Progenitor cell of endocrine pancreas (in vitro differentiated cells): Measurements from ENCODE around the gene IRS1. TPM values are rescaled to one million over a fixed set of nuclear protein-coding genes. Genes with fewer than 3 reads are reported as not detected.

Source experiments
- DNase-seq: peaks from one replicate; pipeline ENCODE4 v3.0.0; 2021; ENCODE audit warnings: low spot score; ENCODE audit not compliant: unreplicated experiment
- H3K27ac Mint-ChIP-seq: 2 replicates; pipeline ENCODE4 v1.8.0; 2021; ENCODE audit warnings: mild to moderate bottlenecking, moderate library complexity, mixed read lengths
- H3K27me3 Mint-ChIP-seq: 2 replicates; pipeline ENCODE4 v1.8.0; 2021; ENCODE audit warnings: mixed read lengths
- H3K36me3 Mint-ChIP-seq: 2 replicates; pipeline ENCODE4 v1.8.0; 2022; ENCODE audit warnings: mixed read lengths; ENCODE audit not compliant: insufficient read depth
- H3K4me1 Mint-ChIP-seq: 2 replicates; pipeline ENCODE4 v1.8.0; 2021; ENCODE audit warnings: low read depth, mixed read lengths
- H3K4me3 Mint-ChIP-seq: 2 replicates; pipeline ENCODE4 v1.8.0; 2021; ENCODE audit warnings: low read depth, mild to moderate bottlenecking, moderate library complexity, mixed read lengths
- H3K9me3 Mint-ChIP-seq: 2 replicates; pipeline ENCODE4 v1.8.0; 2021; ENCODE audit warnings: low read depth, mixed read lengths
- CTCF ChIP-seq: fragments of 200-600 bp; sonication (generic); IDR thresholded peaks from one replicate; pipeline ENCODE4 v1.5.0; 2021; ENCODE audit warnings: antibody characterized with exemption, mild to moderate bottlenecking; ENCODE audit not compliant: unreplicated experiment
- total RNA-seq: library from RNA; stranded (reverse); gene quantifications from 2 replicates; pipeline ENCODE4 v1.2.1, GENCODE V29; 2021

Gene IRS1
- total RNA-seq, 1 donor from 2014 or later = 17.1 TPM

GRCh38 chr2:226790011-226790410 lies 9.6 kb downstream of the IRS1 start:
- TF ChIP-seq CTCF = no peak
- Mint-ChIP-seq H3K9me3 (no peaks in the 10 kb centered on the region), H3K4me1 (peaks cover 26% of the 10 kb centered on the region), H3K36me3 (peaks cover 14% of the 10 kb centered on the region), H3K27ac (no peak overlapping the region), H3K27me3 (no peaks in the 10 kb centered on the region), H3K4me3 (peak overlapping the region; percentile 42)
- no peak for DNase-seq

GRCh38 chr2:226788881-226789490 lies 10.6 kb downstream of the IRS1 start:
- TF ChIP-seq CTCF = no peak
- Mint-ChIP-seq H3K27me3 (no peaks in the 10 kb centered on the region), H3K4me3 (no peak overlapping the region), H3K27ac (no peak overlapping the region), H3K4me1 (peaks cover 17% of the 10 kb centered on the region), H3K36me3 (peaks cover 11% of the 10 kb centered on the region), H3K9me3 (no peaks in the 10 kb centered on the region)
- DNase-seq = no peak

- Mint-ChIP-seq H3K27ac (no peak overlapping the region), H3K4me3 (no peak overlapping the region), H3K4me1 (peaks cover 9% of the 10 kb centered on the region), H3K9me3 (no peaks in the 10 kb centered on the region), H3K27me3 (no peaks in the 10 kb centered on the region), H3K36me3 (peaks cover 14% of the 10 kb centered on the region)
- TF ChIP-seq CTCF = no peak
- no peak for DNase-seq
Measured at GRCh38 chr2:226788064-226788463, 11.6 kb downstream of the IRS1 start.

- Mint-ChIP-seq H3K4me3 (no peak overlapping the region), H3K9me3 (no peaks in the 10 kb centered on the region), H3K4me1 (no peaks in the 10 kb centered on the region), H3K36me3 (peaks cover 18% of the 10 kb centered on the region), H3K27me3 (no peaks in the 10 kb centered on the region), H3K27ac (no peak overlapping the region)
- DNase-seq = no peak
- no peak for TF ChIP-seq CTCF
Measured at GRCh38 chr2:226783885-226784284, 15.7 kb downstream of the IRS1 start.

- DNase-seq = no peak
- Mint-ChIP-seq H3K4me3 (no peak overlapping the region), H3K27ac (no peak overlapping the region), H3K27me3 (no peaks in the 10 kb centered on the region), H3K9me3 (peaks cover 4% of the 10 kb centered on the region), H3K4me1 (no peaks in the 10 kb centered on the region), H3K36me3 (peaks cover 23% of the 10 kb centered on the region)
- no peak for TF ChIP-seq CTCF
Measured at GRCh38 chr2:226782092-226782713, 17.4 kb downstream of the IRS1 start.
